ENCODE data around the gene NNMT. TPM values are rescaled to one million over a fixed set of nuclear protein-coding genes. Genes with fewer than 3 reads are reported as not detected.
A peak's percentile ranks its signal among the peaks of the same experiment; 100 is the strongest.

Gene NNMT
- total RNA-seq, 2 donors from 2014 or later = 83.7 to 240 TPM

- Histone ChIP-seq H3K4me3 (no peak overlapping the region), H3K27me3 (no peaks in the 10 kb centered on the region), H3K4me1 (peaks cover 0 to 74% of the 10 kb centered on the region in 2 donors), H3K27ac (peak overlapping the region; percentile 88 to 89), H3K36me3 (peaks cover 4% of the 10 kb centered on the region), H3K9me3 (no peaks in the 10 kb centered on the region)
- TF ChIP-seq CTCF (IDR thresholded peaks at IDR 0.05) = no peak
- no peak for DNase-seq (ENCODE audit: low spot score)
Measured at GRCh38 chr11:114260077-114260476, 36.1 kb upstream of the NNMT start.

- peak overlapping the region; percentile 88 to 89 for H3K27ac ChIP-seq
- DNase-seq (ENCODE audit: low spot score) = no peak
- peaks cover 4% of the 10 kb centered on the region for H3K36me3 ChIP-seq
- H3K27me3 ChIP-seq = no peaks in the 10 kb centered on the region
- no peak for TF ChIP-seq CTCF (IDR thresholded peaks at IDR 0.05)
- H3K4me3 ChIP-seq = no peak overlapping the region
- H3K9me3 ChIP-seq = no peaks in the 10 kb centered on the region
- peaks cover 0 to 74% of the 10 kb centered on the region in 2 donors for H3K4me1 ChIP-seq
Measured at GRCh38 chr11:114260483-114260882, 35.7 kb upstream of the NNMT start.

DNA sequence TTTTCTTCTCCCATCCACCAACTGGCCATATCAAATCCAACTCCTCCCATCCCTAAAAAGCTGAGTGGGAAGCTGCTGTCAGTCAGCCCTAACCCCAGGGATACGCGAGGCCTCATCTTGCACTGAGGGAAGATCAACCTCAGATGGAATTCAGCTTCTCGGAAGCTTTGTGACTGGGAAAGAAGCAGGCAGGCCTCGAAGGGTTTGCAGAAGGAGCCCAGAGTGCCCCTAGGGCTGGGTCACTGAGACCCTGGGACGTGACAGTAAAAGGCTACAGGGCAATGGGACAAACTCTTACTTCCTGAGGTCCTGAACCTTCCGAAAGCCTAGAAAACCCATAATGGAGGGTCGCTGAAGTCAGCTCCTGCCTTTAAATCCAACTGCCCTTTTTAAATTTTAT lies 34.4 kb upstream of the NNMT start:
- Histone ChIP-seq H3K27me3 (no peaks in the 10 kb centered on the region), H3K9me3 (no peaks in the 10 kb centered on the region), H3K27ac (peak overlapping the region; percentile 20 to 22), H3K36me3 (no peaks in the 10 kb centered on the region), H3K4me3 (no peak overlapping the region), H3K4me1 (peaks cover 0 to 65% of the 10 kb centered on the region in 2 donors)
- no peak for TF ChIP-seq CTCF (IDR thresholded peaks at IDR 0.05)
- no peak for DNase-seq (ENCODE audit: low spot score)

DNA sequence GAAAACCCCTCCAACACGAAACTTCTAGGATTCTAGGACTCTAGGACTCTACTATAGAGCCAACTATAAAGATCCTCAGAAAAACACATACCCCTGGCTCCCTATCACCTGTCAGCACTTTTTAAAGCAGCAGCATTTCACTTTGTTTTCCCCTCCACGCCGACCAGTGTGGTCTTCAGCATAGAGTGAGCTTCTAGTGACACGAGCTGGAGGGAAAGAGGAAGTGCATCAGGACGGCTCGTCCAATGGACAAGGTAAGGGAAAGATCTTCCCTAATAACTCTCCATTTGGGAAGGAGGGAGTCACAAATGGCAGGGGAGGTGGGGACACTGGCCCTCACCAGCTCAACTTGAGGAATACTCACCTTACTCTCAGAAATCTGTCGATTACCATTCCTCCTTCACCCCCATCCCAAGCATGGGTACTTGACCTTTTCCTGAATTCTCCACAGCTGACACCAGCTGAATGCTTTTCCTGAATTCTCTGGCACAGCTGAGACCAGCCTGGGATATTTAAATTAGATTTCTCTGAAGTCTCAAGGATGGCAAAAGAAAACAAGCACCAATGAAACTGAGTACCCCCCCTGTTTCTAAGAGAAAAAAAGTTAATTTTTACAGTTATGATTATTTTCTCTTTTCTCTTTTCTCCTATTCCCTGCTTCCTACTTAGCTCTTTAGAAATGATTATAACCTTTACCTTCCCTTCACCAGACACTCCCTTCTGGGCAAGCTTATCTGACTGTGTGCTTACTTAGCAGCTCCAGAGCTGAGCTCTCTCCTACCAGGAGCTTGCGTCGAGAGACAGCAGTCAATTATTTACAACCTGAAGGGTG lies 33.3 kb upstream of the NNMT start:
- Histone ChIP-seq H3K36me3 (no peaks in the 10 kb centered on the region), H3K9me3 (no peaks in the 10 kb centered on the region), H3K27me3 (no peaks in the 10 kb centered on the region), H3K4me3 (no peak overlapping the region), H3K27ac (peak overlapping the region; percentile 20 to 22), H3K4me1 (peaks cover 0 to 54% of the 10 kb centered on the region in 2 donors)
- no peak for DNase-seq (ENCODE audit: low spot score)
- peak; percentile 58 to 75 for TF ChIP-seq CTCF (IDR thresholded peaks at IDR 0.05)

DNA sequence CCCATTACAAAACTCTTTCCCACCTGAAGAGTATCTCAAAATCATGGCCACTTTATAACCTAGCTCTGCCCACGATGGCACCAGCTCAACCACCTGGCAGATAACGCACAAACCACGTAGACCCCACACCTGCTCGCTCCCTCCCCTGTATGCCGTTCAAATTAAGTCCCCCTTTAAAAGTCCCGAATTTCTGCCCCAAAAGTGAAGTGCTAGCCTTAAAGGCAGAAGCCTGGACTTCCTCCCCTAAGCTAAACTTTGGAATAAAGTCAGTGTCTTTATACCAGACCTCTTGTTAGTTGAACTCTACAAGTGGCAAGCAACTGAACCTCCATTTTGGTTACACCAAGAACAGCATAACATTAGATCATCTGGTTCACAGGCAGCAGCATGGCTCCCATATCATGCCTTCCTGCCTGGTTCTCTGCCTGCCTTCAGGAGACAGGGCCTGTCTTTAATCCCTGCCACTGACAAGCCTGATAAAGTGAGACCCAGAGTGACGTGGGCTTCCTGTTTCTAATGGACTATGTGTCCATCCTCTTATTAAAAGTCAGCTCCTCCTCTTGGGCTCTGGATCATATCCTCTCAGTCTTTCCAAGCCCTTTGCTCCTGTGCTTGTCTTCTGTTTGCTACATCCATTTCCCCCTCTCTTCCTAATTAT lies 32.6 kb upstream of the NNMT start:
- no peak for DNase-seq (ENCODE audit: low spot score)
- Histone ChIP-seq H3K27ac (peak overlapping the region in 1 of 2 donors; percentile 20), H3K9me3 (no peaks in the 10 kb centered on the region), H3K4me1 (peaks cover 0 to 47% of the 10 kb centered on the region in 2 donors), H3K36me3 (no peaks in the 10 kb centered on the region), H3K27me3 (no peaks in the 10 kb centered on the region), H3K4me3 (no peak overlapping the region)
- no peak for TF ChIP-seq CTCF (IDR thresholded peaks at IDR 0.05)

All from right atrium auricular region (tissue), 2 donors.